Sciatic nerve (tissue), 1 donor: ENCODE results near the gene SLC35D1. TPM values are rescaled to one million over a fixed set of nuclear protein-coding genes. Genes with fewer than 3 reads are reported as not detected.

Source experiments
- total RNA-seq: library from RNA; stranded (reverse); fragmentation: NEBNext Ultra II Directional; extraction: Animal tissue kit (Norgen Biotek cat#: 25700); gene quantifications from one replicate; pipeline ENCODE4 v1.2.1, GENCODE V29; 2021
- donor health status: DM: no; HTN: no; CAD: no.

SLC35D1 gene
- total RNA-seq, 1 donor from 2014 or later: 8.4 TPM

Other genes starting within 250 kb of the SLC35D1 start
- 70.9 TPM for gene DNAI4, start 129.3 kb downstream of the SLC35D1 start, total RNA-seq
- gene MIER1, start 129.2 kb downstream of the SLC35D1 start, total RNA-seq: 49.2 TPM
- not detected for gene C1orf141, start 80.8 kb upstream of the SLC35D1 start, total RNA-seq
- not detected for gene IL23R, start 112.3 kb upstream of the SLC35D1 start, total RNA-seq